ENCODE results near the gene CDH5.

- TF ChIP-seq POLR2A (IDR thresholded peaks at IDR 0.05): no peak
- TF ChIP-seq CTCF (IDR thresholded peaks at IDR 0.05): no peak
Observed at GRCh38 chr16:66447491-66447890, 81.0 kb downstream of the CDH5 start.
